Hematopoietic multipotent progenitor cell treated with erythropoietin and hydrocortisone succinate and interleukin-3 and kit ligand, for 4 days (in vitro differentiated cells): Measurements from ENCODE around the gene CTXND2.
"Not testable (repeated sequence)": the region's sequence is repeated elsewhere in the genome, so short reads cannot be mapped to it uniquely, and the experiment has no call there.

Source experiments
- DNase-seq: peaks from one replicate; pipeline ENCODE4 v3.0.0-alpha.2; 2015

The CTXND2 gene

GRCh38 chr1:150887018-150887417 is at the start of gene CTXND2:
Gene CTXND2, plus strand, starts transcription at chr1:150887136. Its CDS starts 25,179 bp downstream, at chr1:150912315.
- DNase-seq: no peak

DNA sequence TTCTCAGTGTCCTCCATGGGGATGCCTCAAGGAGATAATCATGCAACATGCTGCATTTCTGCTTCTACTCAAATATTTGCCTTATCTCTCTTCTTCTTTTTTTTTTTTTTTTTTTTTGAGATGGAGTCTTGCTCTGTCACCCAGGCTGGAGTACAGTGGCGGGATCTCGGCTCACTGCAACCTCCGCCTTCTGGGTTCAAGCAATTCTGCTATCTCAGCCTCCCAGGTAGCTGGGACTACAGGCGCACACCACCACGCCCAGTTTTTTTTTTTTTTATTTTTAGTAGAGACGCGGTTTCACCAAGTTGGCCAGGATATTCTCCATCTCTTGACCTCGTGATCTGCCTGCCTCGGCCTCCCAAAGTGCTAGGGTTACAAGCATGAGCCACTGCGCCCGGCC is 46.1 kb upstream of the CTXND2 start:
- DNase-seq: not testable (repeated sequence)

GRCh38 chr1:150841626-150842025 is 45.3 kb upstream of the CTXND2 start:
- DNase-seq: no peak

DNA sequence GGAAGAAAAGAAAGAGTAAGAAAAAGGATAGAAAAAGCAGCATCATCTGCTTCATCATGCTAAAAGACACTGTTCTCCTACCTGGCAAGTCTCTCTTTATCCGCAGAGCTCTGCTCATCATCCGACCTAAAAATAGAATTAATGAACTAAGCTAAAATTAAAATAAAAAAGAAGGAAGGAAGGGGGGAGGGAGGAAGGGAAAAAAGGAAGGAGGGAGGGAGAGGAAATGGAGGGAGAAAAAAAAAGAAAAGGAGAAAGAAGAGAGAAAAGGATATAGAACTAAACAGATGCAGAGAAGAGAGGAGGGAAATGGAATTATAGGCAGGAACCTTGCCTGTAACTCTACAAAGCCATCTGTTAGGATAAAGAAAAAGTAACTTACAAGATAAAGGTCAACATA is 44.6 kb upstream of the CTXND2 start:
- DNase-seq: no peak

DNA sequence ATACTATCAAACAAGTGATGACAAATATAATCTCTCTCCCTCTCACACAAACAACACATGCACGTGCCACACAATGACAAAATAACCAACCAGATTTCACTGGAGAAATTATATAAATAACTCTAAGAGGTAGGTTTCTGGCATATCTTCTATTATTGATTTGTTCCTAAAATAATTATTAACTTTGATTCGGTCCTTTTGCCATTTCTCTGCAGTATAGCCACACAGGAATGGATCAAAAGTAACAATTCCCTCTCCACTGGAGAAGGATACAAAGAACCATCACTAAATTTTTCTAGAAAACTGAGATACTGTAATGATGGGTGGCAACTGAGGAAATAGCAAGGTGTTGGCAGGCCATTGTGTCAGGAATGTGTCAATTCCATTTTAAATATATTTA is 44.0 kb upstream of the CTXND2 start:
- DNase-seq: no peak

- DNase-seq: no peak
Measured at GRCh38 chr1:150843474-150843873, 43.5 kb upstream of the CTXND2 start.

DNA sequence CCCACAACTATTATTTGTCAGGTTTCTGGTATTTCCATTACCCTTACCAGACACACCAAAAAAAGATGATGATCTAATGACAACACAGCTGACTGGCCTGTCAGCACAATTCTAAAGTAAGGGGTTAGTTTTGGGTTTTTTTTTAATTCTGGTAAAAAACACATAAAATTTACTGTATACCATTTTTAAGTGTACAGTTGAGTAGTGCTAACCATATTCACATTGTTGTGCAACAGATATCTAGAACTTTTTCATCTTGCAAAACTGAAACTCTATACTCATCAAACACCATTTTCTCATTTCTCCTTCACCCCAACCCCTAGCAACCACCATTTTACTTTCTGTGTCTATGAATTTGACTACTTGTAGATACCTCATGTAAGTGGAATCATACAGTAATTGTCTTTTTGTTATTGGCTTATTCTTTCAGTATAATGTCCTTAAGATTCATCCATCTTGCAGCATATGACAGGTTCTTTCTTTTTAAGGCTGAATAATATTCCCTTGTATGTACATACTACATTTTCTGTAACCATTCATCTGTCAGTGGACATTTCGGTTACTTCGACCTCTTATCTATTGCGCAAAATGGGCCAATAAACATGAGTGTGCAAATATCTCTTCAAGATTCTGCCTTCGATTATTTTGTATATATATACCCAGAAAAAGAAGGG is 40.3 kb upstream of the CTXND2 start:
- DNase-seq: no peak

DNA sequence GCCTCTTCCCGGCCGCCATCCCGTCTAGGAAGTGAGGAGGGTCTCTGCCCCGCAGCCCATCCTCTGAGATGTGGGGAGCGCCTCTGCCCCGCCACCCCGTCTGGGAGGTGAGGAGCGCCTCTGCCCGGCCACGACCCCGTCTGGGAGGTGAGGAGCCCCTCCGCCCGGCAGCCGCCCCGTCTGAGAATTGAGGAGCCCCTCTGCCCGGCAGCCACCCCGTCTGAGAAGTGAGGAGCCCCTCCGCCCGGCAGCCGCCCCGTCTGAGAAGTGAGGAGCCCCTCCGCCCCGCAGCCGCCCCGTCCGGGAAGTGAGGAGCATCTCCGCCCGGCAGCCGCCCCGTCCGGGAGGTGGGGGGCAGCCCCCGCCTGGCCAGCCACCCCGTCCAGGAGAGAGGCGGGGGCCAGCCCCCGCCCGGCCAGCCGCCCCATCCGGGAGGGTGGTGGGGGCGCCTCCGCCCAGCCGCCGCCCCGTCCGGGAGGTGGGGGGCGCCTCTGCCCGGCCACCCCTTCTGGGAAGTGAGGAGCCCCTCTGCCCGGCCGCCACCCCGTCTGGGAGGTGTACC is 36.1 kb upstream of the CTXND2 start:
- not testable (repeated sequence) for DNase-seq

GRCh38 chr1:150852734-150853133 is 34.2 kb upstream of the CTXND2 start:
- peak; percentile 62 for DNase-seq

GRCh38 chr1:150863724-150864123 is 23.2 kb upstream of the CTXND2 start:
- no peak for DNase-seq

DNA sequence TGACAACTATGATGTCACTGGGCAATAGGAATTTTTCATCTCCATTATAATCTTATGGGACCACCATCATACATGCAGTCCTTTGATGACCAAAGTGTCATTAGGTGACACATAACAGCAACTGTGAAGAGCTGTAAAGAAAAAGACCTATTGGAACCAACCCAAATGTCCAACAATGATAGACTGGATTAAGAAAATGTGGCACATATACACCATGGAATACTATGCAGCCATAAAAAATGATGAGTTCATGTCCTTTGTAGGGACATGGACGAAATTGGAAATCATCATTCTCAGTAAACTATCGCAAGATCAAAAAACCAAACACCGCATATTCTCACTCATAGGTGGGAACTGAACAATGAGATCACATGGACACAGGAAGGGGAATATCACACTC is 22.7 kb upstream of the CTXND2 start:
- not testable (repeated sequence) for DNase-seq

- peak; percentile 28 for DNase-seq
Measured at GRCh38 chr1:150869683-150870082, 17.3 kb upstream of the CTXND2 start.

DNA sequence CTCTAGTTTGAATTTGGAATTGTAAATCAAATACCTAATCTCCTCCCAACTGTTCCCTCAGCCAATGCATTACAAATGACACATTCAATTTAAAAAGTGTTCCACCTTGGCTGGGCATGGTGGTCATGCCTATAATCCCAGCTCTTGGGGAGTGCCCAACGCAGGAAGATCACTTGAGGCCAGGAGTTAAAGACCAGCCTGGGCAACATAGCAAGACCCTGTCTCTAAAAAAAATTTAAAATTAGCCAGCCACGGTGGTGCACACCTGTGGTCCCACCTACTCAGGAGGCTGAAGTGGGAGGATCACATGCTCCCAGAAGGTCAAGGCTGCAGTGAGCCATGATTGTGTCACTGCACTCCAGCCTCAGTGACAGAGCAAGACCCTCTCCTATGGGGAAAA is 14.4 kb upstream of the CTXND2 start:
- DNase-seq: no peak

DNA sequence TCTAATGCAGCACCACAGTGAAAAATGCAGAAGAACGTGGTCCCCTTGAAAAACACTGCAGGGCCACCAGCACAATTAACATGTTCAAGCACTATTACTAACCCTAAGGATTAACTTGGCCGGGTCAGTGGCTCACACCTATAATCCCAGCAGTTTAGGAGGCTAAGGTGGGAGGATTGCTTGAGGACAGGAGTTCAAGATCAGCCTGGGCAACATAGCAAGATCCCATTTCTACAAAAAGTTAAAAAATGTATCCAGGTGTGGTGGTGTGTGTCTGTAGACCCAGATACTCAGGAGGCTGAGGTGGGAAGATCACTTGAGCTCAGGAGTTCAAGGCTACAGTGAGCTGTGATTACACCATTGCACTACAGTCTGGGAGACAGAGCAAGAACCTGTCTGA is 13.4 kb upstream of the CTXND2 start:
- no peak for DNase-seq

GRCh38 chr1:150874455-150875196 is 12.3 kb upstream of the CTXND2 start:
- DNase-seq: peak; percentile 22

DNA sequence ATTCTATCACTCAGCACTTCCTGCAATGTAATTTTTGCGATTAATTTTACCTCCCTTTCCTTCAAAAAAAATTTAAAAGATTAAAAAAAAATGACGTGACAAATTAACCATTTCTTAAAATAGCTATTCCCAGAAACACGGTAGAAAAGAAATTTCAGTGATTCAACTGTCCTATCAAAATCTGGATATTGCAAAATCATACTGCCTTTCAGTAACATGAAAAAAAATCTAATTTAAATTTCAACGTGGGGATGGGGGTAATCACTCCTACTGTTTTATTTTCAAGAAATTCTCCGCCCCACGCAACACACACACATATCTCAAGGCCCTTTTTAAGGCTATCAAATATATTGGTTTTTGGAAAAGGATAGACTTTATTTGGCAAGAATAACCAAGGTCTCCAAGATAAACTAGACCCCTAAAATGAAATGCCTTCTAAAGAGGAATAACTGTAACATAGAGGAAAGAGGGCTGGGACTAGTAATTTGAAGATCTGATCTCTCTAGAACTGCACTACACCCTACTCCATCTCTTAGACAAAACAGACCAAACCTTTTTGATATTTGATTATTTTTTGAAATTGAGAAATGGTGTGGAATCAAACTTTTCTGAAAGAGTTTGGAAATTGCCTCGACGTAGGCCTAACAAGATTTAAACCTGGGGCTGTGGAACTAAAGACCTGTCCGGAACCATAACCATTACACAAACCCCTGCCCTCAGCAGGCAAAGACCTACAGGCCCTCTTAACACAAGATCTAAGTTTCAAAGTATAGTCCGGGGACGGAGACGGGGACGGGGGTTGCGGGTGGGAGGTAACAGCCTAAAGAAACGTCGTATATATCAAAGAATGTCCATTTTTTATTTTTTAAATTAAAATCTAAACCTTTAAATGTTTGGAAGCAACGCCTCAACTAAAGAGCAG is 11.5 kb upstream of the CTXND2 start:
- peak; percentile 48 for DNase-seq

DNA sequence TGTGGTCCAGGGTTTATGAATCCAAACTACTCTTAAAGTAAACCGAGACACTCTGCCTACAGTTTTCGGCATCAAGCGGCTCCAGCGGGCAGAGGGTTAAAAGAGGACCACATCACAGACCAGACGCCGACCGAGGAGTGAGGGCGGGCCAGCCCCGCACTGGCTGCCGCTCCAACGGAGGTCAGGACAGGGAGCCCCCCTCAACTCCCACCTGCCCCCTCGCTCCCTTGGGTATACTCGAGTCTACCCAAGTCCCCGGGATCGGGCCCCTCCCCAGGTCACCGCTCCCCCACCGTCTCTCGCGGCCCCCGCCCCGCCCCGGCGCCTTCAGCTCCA is 10.8 kb upstream of the CTXND2 start:
- peak; percentile 76 for DNase-seq

GRCh38 chr1:150878931-150879330 is 8.0 kb upstream of the CTXND2 start:
- not testable (repeated sequence) for DNase-seq

DNA sequence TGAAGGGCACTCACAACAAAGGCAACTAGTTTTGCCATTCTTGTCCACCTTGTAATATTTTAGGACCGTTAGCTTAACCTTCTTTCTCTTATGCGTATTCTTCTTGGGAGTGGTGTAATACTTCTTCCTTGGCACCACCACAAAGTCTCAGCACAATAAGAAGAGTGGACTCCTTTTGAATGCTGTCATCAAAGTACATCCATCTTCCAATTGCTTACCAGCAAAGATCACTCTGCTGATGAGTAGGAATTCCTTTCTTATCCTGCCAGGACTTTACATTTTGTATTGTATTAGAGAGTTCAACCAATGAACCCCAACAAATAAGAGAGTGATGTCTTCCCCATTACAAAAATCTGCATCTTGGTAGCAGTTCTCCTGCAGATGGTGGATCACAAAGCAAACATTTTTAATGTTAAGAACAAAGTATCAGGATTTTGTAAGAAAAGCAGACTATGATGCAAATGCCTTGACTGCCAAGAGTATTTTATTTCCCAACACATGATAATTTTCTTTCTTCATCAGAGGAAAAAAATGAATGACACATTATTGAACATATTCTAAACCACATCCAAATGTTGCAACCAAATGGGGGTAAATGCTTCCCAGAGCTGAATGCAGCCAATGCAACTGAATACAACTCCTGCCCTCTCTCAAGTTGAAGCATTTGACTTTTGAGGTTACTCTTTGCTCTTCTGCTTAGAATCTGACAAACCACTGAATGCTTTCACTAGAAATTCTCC is 5.4 kb upstream of the CTXND2 start:
- DNase-seq: peak; percentile 76

DNA sequence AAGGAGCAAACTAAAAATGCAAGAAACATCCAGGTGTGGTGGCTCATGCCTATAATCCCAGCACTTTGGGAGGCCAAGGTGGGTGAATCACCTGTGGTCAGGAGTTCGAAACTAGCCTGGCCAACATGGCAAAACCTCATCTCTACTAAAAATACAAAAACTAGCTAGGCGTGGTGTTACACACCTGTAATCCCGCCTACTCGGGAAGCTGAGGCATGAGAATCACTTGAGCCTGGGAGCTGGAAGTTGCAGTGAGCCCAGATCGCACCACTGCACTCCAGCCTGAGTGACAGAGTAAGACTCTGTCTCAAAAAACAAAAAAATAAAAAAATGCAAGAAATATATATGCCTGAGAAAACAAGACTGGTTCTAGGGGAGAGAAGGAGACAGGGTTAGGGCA is 3.8 kb upstream of the CTXND2 start:
- not testable (repeated sequence) for DNase-seq

DNA sequence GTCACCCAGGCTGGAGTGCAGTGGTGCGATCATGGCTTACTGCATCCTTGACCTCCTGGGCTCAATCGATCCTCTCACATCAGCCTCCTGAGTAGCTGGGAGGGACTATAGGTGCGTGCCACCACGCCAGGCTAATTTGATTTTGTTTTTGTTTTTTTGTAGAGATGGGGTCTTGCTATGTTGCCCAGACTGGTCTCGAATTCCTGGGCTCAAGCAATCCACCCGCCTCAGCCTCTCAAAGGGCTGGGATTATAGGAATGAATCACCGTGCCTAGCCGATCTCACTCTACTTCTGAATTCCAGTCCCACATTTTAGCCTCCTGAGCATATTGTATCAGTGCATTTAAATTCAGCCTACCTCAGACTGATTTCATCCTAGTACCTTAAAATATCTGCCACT is 1.8 kb downstream of the CTXND2 start:
- DNase-seq: no peak

GRCh38 chr1:150890033-150890416 is 3.1 kb downstream of the CTXND2 start:
- DNase-seq: peak; percentile 62
